GM06990 (cell line): ENCODE results near the gene PRPF40B.

ENCODE experiments used
- DNase-seq: peaks from one replicate; pipeline ENCODE4 v3.0.0-alpha.2; 2011; ENCODE audit not compliant: insufficient read length; ENCODE audit errors: extremely low read depth
- H3K27me3 ChIP-seq: replicated peaks from 2 replicates; pipeline ENCODE4 v1.6.0; 2011; ENCODE audit warnings: low read length; ENCODE audit not compliant: control insufficient read depth, insufficient read depth
- H3K36me3 ChIP-seq: 2 replicates; pipeline ENCODE4 v1.5.1; 2011; ENCODE audit warnings: low read length; ENCODE audit not compliant: control insufficient read depth, insufficient read depth
- H3K4me3 ChIP-seq: replicated peaks from 2 replicates; pipeline ENCODE4 v1.5.1; 2011; ENCODE audit warnings: low read depth, mild to moderate bottlenecking, control low read depth, low read length
- TF ChIP-seq, protein P1 (sequence below): IDR thresholded peaks from 2 replicates; pipeline ENCODE4 v1.5.1; 2011; ENCODE audit warnings: low read length, control low read depth, mild to moderate bottlenecking, inconsistent platforms; ENCODE audit not compliant: insufficient read depth, poor library complexity, severe bottlenecking

Gene PRPF40B

GRCh38 chr12:49673446-49674317 is 50.3 kb downstream of the PRPF40B start:
- Histone ChIP-seq H3K27me3 (no peaks in the 10 kb centered on the region), H3K36me3 (0 out of 2 replicates have a peak, but pooled peaks cover 1% of the 10 kb centered on the region), H3K4me3 (0 out of 2 replicates have a peak overlapping the region, but pooled peaks have one; percentile 1)
- TF ChIP-seq, protein P1, sequence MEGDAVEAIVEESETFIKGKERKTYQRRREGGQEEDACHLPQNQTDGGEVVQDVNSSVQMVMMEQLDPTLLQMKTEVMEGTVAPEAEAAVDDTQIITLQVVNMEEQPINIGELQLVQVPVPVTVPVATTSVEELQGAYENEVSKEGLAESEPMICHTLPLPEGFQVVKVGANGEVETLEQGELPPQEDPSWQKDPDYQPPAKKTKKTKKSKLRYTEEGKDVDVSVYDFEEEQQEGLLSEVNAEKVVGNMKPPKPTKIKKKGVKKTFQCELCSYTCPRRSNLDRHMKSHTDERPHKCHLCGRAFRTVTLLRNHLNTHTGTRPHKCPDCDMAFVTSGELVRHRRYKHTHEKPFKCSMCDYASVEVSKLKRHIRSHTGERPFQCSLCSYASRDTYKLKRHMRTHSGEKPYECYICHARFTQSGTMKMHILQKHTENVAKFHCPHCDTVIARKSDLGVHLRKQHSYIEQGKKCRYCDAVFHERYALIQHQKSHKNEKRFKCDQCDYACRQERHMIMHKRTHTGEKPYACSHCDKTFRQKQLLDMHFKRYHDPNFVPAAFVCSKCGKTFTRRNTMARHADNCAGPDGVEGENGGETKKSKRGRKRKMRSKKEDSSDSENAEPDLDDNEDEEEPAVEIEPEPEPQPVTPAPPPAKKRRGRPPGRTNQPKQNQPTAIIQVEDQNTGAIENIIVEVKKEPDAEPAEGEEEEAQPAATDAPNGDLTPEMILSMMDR, result no peak
- no peak for DNase-seq

GRCh38 chr12:49674318-49674981 is 51.1 kb downstream of the PRPF40B start:
- Histone ChIP-seq H3K36me3 (no peaks in the 10 kb centered on the region), H3K4me3 (no peak overlapping the region), H3K27me3 (no peaks in the 10 kb centered on the region)
- TF ChIP-seq, protein P1, result no peak
- DNase-seq, result no peak

- no peaks in the 10 kb centered on the region for H3K36me3 ChIP-seq
- H3K4me3 ChIP-seq, result no peak overlapping the region
- TF ChIP-seq, protein P1, result no peak
- DNase-seq, result no peak
- H3K27me3 ChIP-seq, result no peaks in the 10 kb centered on the region
These were observed 51.8 kb downstream of the PRPF40B start for GRCh38 chr12:49675137-49675536.

- Histone ChIP-seq H3K36me3 (no peaks in the 10 kb centered on the region), H3K4me3 (no peak overlapping the region), H3K27me3 (no peaks in the 10 kb centered on the region)
- DNase-seq, result no peak
- TF ChIP-seq, protein P1, result no peak
These were observed 55.4 kb downstream of the PRPF40B start for GRCh38 chr12:49678711-49679110.

- TF ChIP-seq, protein P1, result no peak
- Histone ChIP-seq H3K36me3 (no peaks in the 10 kb centered on the region; the same call in 1 of the 2 replicates), H3K4me3 (no peak overlapping the region), H3K27me3 (no peaks in the 10 kb centered on the region)
- no peak for DNase-seq
These were observed 56.7 kb downstream of the PRPF40B start for GRCh38 chr12:49680075-49680474.
